ENCODE results near the gene NEDD4.

Gene NEDD4

GRCh38 chr15:55834331-55834730 lies 159.1 kb downstream of the NEDD4 start:
- Histone ChIP-seq H3K4me3 (ENCODE audit: low read depth, low read length, poor library complexity, severe bottlenecking) (no peak overlapping the region), H3K36me3 (ENCODE audit: insufficient read depth, low read length) (no peaks in the 10 kb centered on the region), H3K9ac (ENCODE audit: low read length) (no peak overlapping the region), H2AFZ (ENCODE audit: low read length) (no peak overlapping the region), H3K4me1 (ENCODE audit: insufficient read depth, low read length, severe bottlenecking) (no peaks in the 10 kb centered on the region), H3K4me2 (ENCODE audit: low read length) (no peak overlapping the region), H3K9me3 (ENCODE audit: low read length) (no peaks in the 10 kb centered on the region), H3K27ac (ENCODE audit: low read depth, low read length, poor library complexity, severe bottlenecking) (no peak overlapping the region), H3F3A (ENCODE audit: insufficient read depth, low read length) (no peaks in the 10 kb centered on the region), H3K27me3 (ENCODE audit: insufficient read depth, low read length) (no peaks in the 10 kb centered on the region), H3K9me2 (ENCODE audit: low read depth, low read length) (no peaks in the 10 kb centered on the region), H4K20me1 (ENCODE audit: insufficient read depth, low read length) (no peaks in the 10 kb centered on the region), H3K79me2 (ENCODE audit: insufficient read depth, low read length) (no peaks in the 10 kb centered on the region)
- no peak for TF ChIP-seq CTCF (IDR thresholded peaks at IDR 0.05; ENCODE audit: low read length)
- no peak for TF ChIP-seq EZH2 (IDR thresholded peaks at IDR 0.05; ENCODE audit: borderline replicate concordance, low read length)

- Histone ChIP-seq H4K20me1 (ENCODE audit: insufficient read depth, low read length) (no peaks in the 10 kb centered on the region), H3K4me2 (ENCODE audit: low read length) (no peak overlapping the region), H3K27ac (ENCODE audit: low read depth, low read length, poor library complexity, severe bottlenecking) (no peak overlapping the region), H3F3A (ENCODE audit: insufficient read depth, low read length) (no peaks in the 10 kb centered on the region), H3K9ac (ENCODE audit: low read length) (no peak overlapping the region), H3K4me1 (ENCODE audit: insufficient read depth, low read length, severe bottlenecking) (no peaks in the 10 kb centered on the region), H3K9me3 (ENCODE audit: low read length) (no peaks in the 10 kb centered on the region), H3K4me3 (ENCODE audit: low read depth, low read length, poor library complexity, severe bottlenecking) (no peak overlapping the region), H3K9me2 (ENCODE audit: low read depth, low read length) (no peaks in the 10 kb centered on the region), H3K27me3 (ENCODE audit: insufficient read depth, low read length) (no peaks in the 10 kb centered on the region), H3K79me2 (ENCODE audit: insufficient read depth, low read length) (no peaks in the 10 kb centered on the region), H2AFZ (ENCODE audit: low read length) (no peak overlapping the region), H3K36me3 (ENCODE audit: insufficient read depth, low read length) (no peaks in the 10 kb centered on the region)
- TF ChIP-seq EZH2 (IDR thresholded peaks at IDR 0.05; ENCODE audit: borderline replicate concordance, low read length) (no peak), CTCF (IDR thresholded peaks at IDR 0.05; ENCODE audit: low read length) (no peak)
Observed at GRCh38 chr15:55829826-55830225, 163.6 kb downstream of the NEDD4 start.

GRCh38 chr15:55827955-55828354 lies 165.5 kb downstream of the NEDD4 start:
- no peak overlapping the region for H2AFZ ChIP-seq (ENCODE audit: low read length)
- H3K27ac ChIP-seq (ENCODE audit: low read depth, low read length, poor library complexity, severe bottlenecking) = no peak overlapping the region
- no peak overlapping the region for H3K4me2 ChIP-seq (ENCODE audit: low read length)
- H3K36me3 ChIP-seq (ENCODE audit: insufficient read depth, low read length) = no peaks in the 10 kb centered on the region
- H3K4me1 ChIP-seq (ENCODE audit: insufficient read depth, low read length, severe bottlenecking) = no peaks in the 10 kb centered on the region
- no peak overlapping the region for H3K9ac ChIP-seq (ENCODE audit: low read length)
- H3K27me3 ChIP-seq (ENCODE audit: insufficient read depth, low read length) = no peaks in the 10 kb centered on the region
- H3K9me3 ChIP-seq (ENCODE audit: low read length) = no peaks in the 10 kb centered on the region
- no peaks in the 10 kb centered on the region for H3F3A ChIP-seq (ENCODE audit: insufficient read depth, low read length)
- TF ChIP-seq CTCF (IDR thresholded peaks at IDR 0.05; ENCODE audit: low read length) (no peak), EZH2 (IDR thresholded peaks at IDR 0.05; ENCODE audit: borderline replicate concordance, low read length) (no peak)
- no peaks in the 10 kb centered on the region for H3K79me2 ChIP-seq (ENCODE audit: insufficient read depth, low read length)
- no peaks in the 10 kb centered on the region for H3K9me2 ChIP-seq (ENCODE audit: low read depth, low read length)
- H4K20me1 ChIP-seq (ENCODE audit: insufficient read depth, low read length) = no peaks in the 10 kb centered on the region
- H3K4me3 ChIP-seq (ENCODE audit: low read depth, low read length, poor library complexity, severe bottlenecking) = no peak overlapping the region

All from OCI-LY1 (cell line).